WERI-Rb-1 (cell line): Measurements from ENCODE around the gene ARX.

ENCODE experiments used
- DNase-seq: peaks from one replicate; pipeline ENCODE4 v3.0.0-alpha.2; 2020
- H3K27ac ChIP-seq: fragments of 250-450 bp; sonication (Bioruptor Pico); 2 replicates; pipeline ENCODE4 v1.5.1; 2020; ENCODE audit warnings: mild to moderate bottlenecking, moderate library complexity
- H3K27me3 ChIP-seq: fragments of 250-450 bp; sonication (Bioruptor Pico); 2 replicates; pipeline ENCODE4 v1.5.1; 2021; ENCODE audit warnings: mild to moderate bottlenecking, low read depth, moderate library complexity; ENCODE audit not compliant: insufficient read depth, severe bottlenecking
- H3K36me3 ChIP-seq: fragments of 250-450 bp; sonication (Bioruptor Pico); 2 replicates; pipeline ENCODE4 v1.5.1; 2020; ENCODE audit warnings: mild to moderate bottlenecking, moderate library complexity
- H3K4me3 ChIP-seq: 2 replicates; pipeline ENCODE4 v1.5.1; 2011; ENCODE audit warnings: low read depth, mild to moderate bottlenecking, control low read depth, low read length
- H3K9me3 ChIP-seq: fragments of 250-450 bp; sonication (Bioruptor Pico); 2 replicates; pipeline ENCODE4 v1.5.1; 2021; ENCODE audit warnings: mild to moderate bottlenecking, moderate library complexity; ENCODE audit not compliant: severe bottlenecking
- CTCF ChIP-seq: IDR thresholded peaks from 2 replicates; pipeline ENCODE4 v1.5.1; 2011; ENCODE audit warnings: low read depth, mild to moderate bottlenecking, control low read depth, inconsistent platforms, low read length

ARX gene

GRCh38 chrX:24961809-24962208, 54.0 kb downstream of the ARX start:
- H3K4me3 ChIP-seq: no peak overlapping the region
- DNase-seq: no peak
- no peaks in the 10 kb centered on the region; the same call in 1 of the 2 replicates for H3K36me3 ChIP-seq
- H3K9me3 ChIP-seq: no peaks in the 10 kb centered on the region
- no peaks in the 10 kb centered on the region for H3K27me3 ChIP-seq
- TF ChIP-seq CTCF: no peak
- no peak overlapping the region for H3K27ac ChIP-seq

GRCh38 chrX:24956828-24957227, 58.9 kb downstream of the ARX start:
- DNase-seq: no peak

GRCh38 chrX:24955372-24955930, 60.3 kb downstream of the ARX start:
- no peak overlapping the region for H3K4me3 ChIP-seq
- no peaks in the 10 kb centered on the region for H3K27me3 ChIP-seq
- no peak for DNase-seq
- no peak for TF ChIP-seq CTCF
- H3K27ac ChIP-seq: no peak overlapping the region
- H3K9me3 ChIP-seq: no peaks in the 10 kb centered on the region
- H3K36me3 ChIP-seq: no peaks in the 10 kb centered on the region; the same call in 1 of the 2 replicates

More at GRCh38 chrX:24956828-24957227, 58.9 kb downstream of the ARX start:
- H3K36me3 ChIP-seq: no peaks in the 10 kb centered on the region; the same call in 1 of the 2 replicates
- no peaks in the 10 kb centered on the region for H3K27me3 ChIP-seq
- TF ChIP-seq CTCF: no peak
- H3K9me3 ChIP-seq: no peaks in the 10 kb centered on the region
- H3K4me3 ChIP-seq: no peak overlapping the region
- no peak overlapping the region for H3K27ac ChIP-seq

DNA sequence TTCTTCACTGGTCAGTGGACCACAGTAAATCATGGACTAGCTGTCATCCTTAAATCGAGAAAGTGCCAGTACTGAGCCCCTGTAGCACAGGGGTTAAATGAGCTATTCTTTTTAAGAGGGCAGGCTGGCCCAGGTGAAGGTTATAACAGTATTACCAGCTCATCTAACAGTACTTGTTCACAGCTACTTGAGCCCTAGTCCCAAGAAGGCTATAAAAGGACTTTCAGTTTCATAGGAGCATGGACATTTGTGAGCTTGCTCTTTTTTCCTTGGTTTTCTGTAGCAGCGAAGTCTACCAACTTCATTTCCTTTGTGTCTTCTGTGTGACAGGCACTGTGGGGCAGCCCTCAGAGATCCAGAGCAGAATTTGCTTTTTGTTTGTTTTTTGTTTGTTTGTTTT, 61.0 kb downstream of the ARX start:
- no peak overlapping the region for H3K27ac ChIP-seq
- H3K36me3 ChIP-seq: no peaks in the 10 kb centered on the region; the same call in 1 of the 2 replicates
- H3K4me3 ChIP-seq: no peak overlapping the region
- no peak for DNase-seq
- H3K27me3 ChIP-seq: no peaks in the 10 kb centered on the region
- H3K9me3 ChIP-seq: no peaks in the 10 kb centered on the region
- TF ChIP-seq CTCF: no peak
